OCI-LY3 (cell line): Measurements from ENCODE around the gene CAMK2B.
"Not testable (repeated sequence)": the region's sequence is repeated elsewhere in the genome, so short reads cannot be mapped to it uniquely, and the experiment has no call there.

ENCODE experiments used
- EZH2phosphoT487 ChIP-seq: fragments of 200-600 bp; shearing (Covaris generic); IDR thresholded peaks from 2 replicates; pipeline ENCODE4 v1.6.1; 2018; ENCODE audit warnings: antibody characterized with exemption, mixed run types, low read depth
- TF ChIP-seq, protein P1 (sequence below): fragments of 200-600, 300-600 bp; sonication (generic); IDR thresholded peaks from 2 replicates; pipeline ENCODE4 v1.5.1; 2014; ENCODE audit warnings: antibody characterized with exemption, low read length, low read depth

DNA sequence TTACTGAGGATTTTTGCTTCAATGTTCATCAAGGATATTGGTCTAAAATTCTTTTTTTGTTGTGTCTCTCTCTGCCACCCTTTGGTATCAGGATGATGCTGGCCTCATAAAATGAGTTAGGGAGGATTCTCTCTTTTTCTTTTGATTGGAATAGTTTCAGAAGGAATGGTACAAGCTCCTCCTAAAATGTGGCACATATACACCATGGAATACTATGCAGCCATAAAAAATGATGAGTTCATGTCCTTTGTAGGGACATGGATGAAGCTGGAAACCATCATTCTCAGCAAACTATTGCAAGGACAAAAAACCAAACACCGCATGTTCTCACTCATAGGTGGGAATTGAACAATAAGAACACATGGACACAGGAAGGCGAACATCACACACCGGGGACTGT, 125.2 kb downstream of the CAMK2B start:
- TF ChIP-seq, protein P1, sequence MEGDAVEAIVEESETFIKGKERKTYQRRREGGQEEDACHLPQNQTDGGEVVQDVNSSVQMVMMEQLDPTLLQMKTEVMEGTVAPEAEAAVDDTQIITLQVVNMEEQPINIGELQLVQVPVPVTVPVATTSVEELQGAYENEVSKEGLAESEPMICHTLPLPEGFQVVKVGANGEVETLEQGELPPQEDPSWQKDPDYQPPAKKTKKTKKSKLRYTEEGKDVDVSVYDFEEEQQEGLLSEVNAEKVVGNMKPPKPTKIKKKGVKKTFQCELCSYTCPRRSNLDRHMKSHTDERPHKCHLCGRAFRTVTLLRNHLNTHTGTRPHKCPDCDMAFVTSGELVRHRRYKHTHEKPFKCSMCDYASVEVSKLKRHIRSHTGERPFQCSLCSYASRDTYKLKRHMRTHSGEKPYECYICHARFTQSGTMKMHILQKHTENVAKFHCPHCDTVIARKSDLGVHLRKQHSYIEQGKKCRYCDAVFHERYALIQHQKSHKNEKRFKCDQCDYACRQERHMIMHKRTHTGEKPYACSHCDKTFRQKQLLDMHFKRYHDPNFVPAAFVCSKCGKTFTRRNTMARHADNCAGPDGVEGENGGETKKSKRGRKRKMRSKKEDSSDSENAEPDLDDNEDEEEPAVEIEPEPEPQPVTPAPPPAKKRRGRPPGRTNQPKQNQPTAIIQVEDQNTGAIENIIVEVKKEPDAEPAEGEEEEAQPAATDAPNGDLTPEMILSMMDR, result not testable (repeated sequence)
- TF ChIP-seq EZH2phosphoT487, result not testable (repeated sequence)
